COLO668 (cell line): ENCODE results near the gene STAT5A.
"Not testable (repeated sequence)": the region's sequence is repeated elsewhere in the genome, so short reads cannot be mapped to it uniquely, and the experiment has no call there.

Experiments
- DNase-seq: peaks from one replicate; lab custom pipeline; 2025; ENCODE audit not compliant: unreplicated experiment; lab: John Stamatoyannopoulos, UW

Gene STAT5A

DNA sequence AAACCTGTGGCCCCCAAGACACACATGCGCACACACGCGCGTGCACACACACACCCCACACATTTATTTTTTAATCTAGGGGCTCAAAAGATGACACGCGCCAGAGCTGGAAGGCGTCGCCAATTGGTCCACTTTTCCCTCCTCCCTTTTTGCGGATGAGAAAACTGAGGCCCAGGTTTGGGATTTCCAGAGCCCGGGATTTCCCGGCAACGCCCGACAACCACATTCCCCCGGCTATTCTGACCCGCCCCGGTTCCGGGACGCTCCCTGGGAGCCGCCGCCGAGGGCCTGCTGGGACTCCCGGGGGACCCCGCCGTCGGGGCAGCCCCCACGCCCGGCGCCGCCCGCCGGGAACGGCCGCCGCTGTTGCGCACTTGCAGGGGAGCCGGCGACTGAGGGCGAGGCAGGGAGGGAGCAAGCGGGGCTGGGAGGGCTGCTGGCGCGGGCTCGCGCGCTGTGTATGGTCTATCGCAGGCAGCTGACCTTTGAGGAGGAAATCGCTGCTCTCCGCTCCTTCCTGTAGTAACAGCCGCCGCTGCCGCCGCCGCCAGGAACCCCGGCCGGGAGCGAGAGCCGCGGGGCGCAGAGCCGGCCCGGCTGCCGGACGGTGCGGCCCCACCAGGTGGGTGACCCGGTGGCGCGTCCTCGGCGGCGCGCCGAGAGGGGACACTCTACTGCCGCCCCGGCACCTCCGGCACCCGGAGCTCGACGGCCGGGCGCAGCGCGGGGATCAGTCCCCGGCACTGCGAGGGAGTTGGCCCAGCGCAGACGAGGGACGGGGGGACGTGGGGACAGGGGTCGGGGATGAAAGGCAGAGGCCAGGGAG lies at the start of gene STAT5A:
TSS of gene STAT5A (plus strand) at position 522 of the 826 bp plus-strand sequence. CDS start 914 bp downstream, outside the sequence.
- DNase-seq = peak; percentile 58

- not testable (repeated sequence) for DNase-seq
Measured at GRCh38 chr17:42239576-42239975, 48.7 kb upstream of the STAT5A start.

DNA sequence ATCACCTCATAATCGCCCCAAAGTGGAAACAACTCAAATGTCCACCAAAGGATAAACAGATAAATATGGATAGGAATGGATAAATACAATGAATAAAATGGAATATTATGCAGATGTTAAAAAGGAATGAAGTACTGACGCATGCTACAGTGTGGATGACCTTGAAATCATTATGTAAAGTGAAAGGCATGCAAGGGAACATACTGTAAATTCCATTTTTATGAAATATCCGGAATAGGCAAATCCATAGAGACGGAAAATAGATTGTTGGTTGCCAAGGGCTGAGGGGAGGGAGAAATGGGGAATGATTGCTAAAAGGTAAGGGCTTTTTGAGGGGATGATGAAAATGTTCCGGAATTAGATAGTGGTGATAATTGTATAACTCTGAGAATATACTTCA lies 48.1 kb upstream of the STAT5A start:
- no peak for DNase-seq

- DNase-seq = not testable (repeated sequence)
Measured at GRCh38 chr17:42240863-42241262, 47.4 kb upstream of the STAT5A start.

- DNase-seq = no peak
Measured at GRCh38 chr17:42241871-42242270, 46.4 kb upstream of the STAT5A start.

DNA sequence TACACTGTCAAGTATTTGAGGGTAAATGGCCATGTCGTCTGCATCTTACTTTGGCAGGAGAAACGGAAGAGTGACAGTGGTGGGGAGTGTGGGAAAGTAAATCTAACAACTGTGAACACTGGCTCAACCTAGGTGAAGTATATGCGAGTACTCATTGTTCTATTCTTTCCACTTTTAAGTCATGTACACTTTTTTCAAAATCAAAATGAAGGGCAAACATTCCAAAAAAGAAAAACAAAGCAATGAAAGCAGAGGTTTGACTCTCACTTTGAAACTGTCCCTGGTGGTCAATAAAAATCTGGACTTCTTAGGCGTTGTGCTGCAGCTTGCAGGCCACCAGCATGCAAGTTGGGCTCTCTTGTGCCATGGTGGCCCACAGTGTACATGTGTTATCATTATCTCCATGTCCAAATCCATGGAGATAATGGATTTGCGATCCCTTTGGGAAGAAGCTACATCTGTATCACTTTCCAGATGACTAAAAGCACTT lies 44.8 kb upstream of the STAT5A start:
- no peak for DNase-seq

- not testable (repeated sequence) for DNase-seq
Measured at GRCh38 chr17:42244116-42244515, 44.2 kb upstream of the STAT5A start.

GRCh38 chr17:42245183-42245582 lies 43.1 kb upstream of the STAT5A start:
- DNase-seq = not testable (repeated sequence)

DNA sequence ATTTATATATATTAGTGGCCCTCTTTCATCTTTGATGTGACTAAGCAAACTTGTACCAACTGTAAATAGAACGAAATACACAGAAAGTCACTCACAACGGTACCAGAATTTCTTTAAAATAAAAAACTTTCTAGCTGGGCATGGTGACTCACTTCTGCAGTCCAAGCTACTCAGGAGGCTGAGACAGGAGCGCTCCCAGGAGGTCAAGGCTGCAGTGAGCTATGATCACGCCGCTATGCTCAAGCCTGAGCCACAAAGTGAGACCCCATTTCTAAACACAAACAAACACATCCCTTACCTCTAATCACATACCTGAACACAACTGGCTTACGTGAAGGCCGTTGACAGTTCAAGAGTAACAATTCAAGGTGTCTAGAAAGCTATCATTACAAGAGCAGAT lies 41.8 kb upstream of the STAT5A start:
- DNase-seq = no peak

DNA sequence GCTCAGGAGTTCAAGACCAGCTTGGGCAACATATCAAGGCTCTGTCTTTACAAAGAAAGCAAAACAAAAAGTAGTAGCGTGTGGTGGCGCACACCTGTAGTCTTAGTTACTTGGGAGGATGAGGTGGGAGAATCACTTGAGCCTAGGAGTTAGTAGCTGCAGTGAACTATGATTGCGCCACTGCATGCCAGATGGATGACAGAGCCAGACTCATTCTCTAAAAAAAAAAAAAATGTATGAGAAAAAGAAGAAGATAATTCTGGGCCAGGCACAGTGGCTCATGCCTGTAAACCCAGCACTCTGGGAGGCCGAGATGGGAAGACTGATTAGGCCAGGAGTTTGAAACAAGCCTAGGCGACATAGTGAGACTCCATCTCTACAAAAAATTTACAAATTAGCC lies 40.6 kb upstream of the STAT5A start:
- no peak for DNase-seq

GRCh38 chr17:42248351-42249179 lies 39.7 kb upstream of the STAT5A start:
- no peak for DNase-seq

DNA sequence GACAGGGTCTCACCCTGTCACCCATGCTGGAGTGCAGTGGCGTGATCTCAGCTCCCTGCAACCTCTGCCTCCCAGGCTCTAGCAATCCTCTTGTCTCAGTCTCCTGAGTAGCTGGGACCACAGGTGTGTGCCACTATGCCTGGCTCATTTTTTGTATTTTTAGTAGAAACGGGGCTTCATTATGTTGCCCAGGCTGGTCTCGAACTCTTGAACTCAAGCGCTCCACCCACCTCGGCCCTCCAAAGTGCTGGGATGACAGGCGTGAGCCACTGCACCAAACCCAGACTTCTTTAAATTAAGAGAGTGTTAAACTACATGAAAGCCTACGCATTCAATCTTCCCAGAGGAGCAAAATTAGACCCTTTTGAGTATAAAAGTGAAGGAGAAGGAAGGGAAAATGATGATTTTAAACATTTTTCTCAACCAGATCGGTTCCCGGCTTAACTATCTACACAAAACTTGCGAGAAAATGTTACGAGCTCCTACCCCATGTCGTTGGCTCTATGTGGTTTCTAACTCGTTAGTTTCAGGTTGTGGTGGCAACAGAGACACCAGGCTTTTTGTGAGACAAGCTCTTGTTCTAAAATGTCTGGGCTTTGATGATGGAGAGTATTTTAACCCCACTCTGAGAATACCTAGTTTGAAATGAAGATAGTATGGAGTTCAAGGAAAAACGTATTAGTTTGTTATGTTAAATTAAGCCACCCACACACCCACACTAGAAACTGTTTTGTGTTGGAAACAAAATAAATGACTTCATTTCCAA lies 38.4 kb upstream of the STAT5A start:
- no peak for DNase-seq

GRCh38 chr17:42251115-42251514 lies 37.2 kb upstream of the STAT5A start:
- DNase-seq = no peak

GRCh38 chr17:42252597-42253550 lies 35.4 kb upstream of the STAT5A start:
- DNase-seq = no peak

GRCh38 chr17:42253578-42253977 lies 34.7 kb upstream of the STAT5A start:
- no peak for DNase-seq

GRCh38 chr17:42255445-42255844 lies 32.9 kb upstream of the STAT5A start:
- DNase-seq = no peak

DNA sequence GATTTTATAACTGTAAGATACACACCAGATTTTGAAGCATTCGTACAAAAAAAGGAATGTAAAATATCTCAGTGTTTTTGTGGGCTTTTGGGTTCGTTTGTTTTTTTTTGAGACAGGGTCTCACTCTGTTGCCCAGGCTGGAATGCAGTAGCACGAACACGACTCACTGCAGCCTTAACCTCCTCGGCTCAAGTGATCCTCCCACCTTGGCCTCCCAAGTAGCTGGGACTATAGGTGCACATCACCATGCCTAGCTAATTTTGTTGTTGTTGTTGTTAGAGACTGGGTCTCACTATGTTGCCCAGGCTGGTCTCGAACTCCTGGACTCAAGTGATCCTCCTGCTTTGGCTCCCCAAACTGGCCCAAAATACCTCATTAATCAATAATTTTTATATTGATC lies 28.0 kb upstream of the STAT5A start:
- no peak for DNase-seq

DNA sequence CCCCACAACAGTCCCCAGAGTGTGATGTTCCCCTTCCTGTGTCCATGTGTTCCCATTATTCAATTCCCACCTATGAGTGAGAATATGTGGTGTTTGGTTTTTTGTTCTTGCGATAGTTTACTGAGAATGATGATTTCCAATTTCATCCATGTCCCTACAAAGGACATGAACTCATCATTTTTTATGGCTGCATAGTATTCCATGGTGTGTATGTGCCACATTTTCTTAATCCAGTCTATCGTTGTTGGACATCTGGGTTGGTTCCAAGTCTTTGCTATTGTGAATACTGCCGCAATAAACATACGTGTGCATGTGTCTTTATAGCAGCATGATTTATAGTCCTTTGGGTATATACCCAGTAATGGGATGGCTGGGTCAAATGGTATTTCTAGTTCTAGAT lies 23.9 kb upstream of the STAT5A start:
- not testable (repeated sequence) for DNase-seq

GRCh38 chr17:42266462-42266861 lies 21.8 kb upstream of the STAT5A start:
- no peak for DNase-seq
